ENCODE measurements around the gene BMP8A.
"Not testable (repeated sequence)": the region's sequence is repeated elsewhere in the genome, so short reads cannot be mapped to it uniquely, and the experiment has no call there.

The BMP8A gene, protein sequence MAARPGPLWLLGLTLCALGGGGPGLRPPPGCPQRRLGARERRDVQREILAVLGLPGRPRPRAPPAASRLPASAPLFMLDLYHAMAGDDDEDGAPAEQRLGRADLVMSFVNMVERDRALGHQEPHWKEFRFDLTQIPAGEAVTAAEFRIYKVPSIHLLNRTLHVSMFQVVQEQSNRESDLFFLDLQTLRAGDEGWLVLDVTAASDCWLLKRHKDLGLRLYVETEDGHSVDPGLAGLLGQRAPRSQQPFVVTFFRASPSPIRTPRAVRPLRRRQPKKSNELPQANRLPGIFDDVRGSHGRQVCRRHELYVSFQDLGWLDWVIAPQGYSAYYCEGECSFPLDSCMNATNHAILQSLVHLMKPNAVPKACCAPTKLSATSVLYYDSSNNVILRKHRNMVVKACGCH
- 0.14 to 0.48 reads per million in 2 donors for total RNA-seq

DNA sequence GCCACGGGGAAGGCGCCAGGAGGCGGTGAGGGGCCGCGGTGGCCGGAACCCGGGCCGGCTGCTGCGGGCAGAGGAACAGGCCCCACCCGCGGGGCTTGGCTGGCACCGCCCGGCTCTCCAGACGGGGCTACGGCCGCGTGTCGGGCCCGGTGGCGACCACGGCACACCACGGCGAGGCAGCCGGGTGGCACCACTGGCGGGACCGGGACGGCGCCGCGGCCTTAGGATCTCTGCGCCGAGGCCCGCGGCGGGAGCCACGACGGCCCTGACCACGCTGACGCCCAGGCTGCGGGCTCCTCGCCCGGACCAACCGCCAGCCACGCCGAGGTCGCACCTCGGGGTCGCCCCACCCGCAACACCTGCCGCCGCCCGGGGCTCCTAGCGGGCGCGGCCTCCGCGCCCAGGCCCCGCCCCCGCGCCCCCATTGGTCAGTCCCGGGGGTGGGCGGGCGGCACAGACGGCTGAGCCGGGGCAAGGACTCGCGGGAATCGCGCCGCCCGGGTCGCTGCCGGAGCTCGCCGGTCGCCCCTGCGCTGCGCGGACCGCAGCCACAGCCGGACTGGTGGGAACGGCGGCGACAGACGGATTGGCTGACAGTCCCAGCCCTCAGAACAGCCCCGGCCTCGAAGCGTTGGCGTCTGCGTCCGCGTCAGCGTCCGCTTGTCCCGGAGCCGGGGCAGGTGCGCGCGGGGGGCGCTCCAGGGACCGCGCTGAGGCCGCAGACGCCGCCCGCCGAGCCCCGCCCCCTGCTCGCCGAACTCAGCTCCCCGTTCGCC, at the start of gene BMP8A:
BMP8A (plus strand) TSS at position 491 of the 776 bp plus-strand sequence. CDS start 356 bp downstream, outside the sequence.
- DNase-seq, result peak; percentile 73

DNA sequence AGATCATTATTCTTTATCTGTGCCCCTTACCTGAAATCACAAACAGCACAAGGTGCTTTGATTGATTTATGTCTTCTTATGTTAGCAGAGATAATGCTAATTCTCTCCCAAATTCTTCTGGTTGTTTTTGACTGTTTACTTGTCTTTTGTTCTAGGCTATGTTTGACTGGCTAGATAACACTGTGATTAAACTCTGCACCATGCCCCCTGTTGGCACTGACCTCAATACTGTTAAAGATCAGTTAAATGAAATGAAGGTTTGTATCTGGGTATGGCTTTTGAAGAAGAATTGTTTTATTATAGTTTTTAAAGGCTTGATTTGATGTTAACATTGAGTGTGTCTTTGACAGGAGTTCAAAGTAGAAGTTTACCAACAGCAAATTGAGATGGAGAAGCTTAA, 49.6 kb upstream of the BMP8A start:
- no peak for DNase-seq

DNA sequence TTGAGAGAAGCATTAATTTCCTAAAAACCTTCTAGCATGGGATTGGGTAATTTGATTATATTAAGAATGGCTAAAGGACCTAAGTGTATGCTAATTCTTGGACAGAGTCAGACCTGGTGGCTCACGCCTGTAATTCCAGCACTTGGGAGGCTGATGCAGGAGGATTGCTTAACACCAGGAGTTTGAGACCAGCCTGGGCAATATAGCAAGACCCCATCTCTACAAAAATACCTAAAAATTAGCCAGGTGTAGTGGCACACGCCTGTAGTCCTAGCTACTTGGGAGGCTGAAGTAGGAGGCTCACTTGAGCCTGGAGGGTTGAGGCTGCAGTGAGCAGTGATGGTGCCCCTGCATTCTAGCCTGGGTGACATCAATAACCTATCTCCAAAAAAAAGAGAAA, 45.9 kb upstream of the BMP8A start:
- no peak for DNase-seq

DNA sequence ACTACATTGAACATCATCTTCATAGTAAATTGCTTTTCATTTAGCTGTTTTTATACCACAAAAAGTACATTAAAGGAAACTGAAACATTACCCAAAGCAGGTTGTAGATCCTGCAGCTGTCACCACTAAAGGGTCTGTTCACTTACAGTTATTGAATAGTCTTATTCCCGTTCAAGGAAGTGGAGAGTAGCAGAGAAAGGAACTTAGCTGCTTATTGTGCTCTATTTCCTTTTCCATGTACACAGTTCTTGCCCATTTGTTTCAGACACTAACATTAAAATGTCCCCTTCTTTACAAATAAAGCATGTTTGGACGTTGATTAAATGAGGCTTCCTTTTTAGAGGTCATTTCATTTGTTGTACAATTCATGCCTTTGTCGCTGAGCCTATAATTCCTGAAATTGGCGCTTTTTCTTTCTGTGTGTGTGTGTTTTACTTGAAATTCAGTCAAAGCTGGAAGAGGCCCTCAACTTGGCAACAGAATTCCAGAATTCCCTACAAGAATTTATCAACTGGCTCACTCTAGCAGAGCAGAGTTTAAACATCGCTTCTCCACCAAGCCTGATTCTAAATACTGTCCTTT, 44.4 kb upstream of the BMP8A start:
- DNase-seq, result no peak

DNA sequence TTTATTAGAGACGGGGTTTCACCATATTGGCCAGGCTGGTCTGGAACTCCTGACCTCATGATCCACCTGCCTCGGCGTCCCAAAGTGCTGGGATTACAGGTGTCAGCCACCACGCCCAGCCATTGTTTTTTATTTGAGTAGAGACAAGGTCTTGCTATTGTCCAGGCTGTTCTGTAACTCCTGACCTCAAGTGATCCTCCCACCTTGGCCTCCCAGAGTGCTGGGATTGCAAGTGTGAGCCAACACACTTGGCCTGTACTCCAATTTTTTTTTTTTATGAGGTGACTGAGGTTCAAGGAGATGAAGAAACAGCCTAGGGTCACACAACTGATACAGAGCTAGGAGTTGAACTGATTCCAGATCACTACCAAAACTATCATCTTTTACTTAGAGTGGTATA, 41.4 kb upstream of the BMP8A start:
- DNase-seq, result not testable (repeated sequence)

DNA sequence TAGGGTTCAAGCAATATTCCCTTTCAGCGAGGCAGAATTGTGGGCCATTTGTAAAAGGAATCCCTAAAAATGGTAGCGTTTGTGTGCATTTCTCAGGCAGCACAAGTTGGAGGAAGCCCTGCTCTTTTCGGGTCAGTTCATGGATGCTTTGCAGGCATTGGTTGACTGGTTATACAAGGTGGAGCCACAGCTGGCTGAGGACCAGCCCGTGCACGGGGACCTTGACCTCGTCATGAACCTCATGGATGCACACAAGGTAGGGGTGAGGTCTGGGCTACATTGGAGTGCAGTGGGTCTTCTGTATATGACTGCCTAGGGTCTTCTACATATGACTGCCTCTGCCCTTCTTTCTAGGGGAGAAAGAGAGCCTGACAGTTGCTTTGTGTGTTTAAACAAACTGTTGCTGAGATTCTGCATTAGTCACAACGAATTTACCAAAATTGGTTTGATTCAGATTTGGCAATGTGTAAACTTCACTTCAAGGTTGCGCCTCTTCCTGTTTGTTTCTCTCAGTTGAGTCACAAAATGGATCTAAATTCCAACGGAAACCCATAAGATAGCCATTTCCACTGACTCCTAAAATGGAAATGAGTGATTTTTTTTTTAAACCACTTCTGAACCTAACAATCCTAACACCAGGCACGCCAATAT, 40.4 kb upstream of the BMP8A start:
- no peak for DNase-seq

DNA sequence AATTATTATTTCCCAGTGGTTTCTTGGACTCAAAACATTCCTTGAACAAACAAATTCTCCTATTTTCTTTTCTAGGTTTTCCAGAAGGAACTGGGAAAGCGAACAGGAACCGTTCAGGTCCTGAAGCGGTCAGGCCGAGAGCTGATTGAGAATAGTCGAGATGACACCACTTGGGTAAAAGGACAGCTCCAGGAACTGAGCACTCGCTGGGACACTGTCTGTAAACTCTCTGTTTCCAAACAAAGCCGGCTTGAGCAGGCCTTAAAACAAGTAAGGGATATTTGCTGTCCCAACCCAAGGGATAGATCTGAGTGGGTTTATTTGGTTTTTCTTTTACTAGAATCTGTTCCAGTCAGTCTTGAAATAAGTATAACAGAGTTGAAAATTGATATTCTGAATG, 39.4 kb upstream of the BMP8A start:
- no peak for DNase-seq

DNA sequence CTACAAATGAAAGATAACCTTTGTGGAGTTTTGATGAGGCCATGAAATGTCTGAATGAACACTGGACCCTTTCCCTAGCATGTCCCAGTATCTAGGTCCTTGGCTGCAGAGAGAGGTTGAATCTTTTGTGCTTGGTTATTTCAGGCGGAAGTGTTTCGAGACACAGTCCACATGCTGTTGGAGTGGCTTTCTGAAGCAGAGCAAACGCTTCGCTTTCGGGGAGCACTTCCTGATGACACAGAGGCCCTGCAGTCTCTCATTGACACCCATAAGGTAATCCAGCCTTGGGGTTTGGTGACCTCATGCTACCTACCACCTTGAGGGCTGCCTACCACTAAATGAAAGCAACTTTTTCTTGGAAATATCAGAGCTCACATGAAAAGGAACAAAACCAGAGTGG, 38.9 kb upstream of the BMP8A start:
- no peak for DNase-seq

DNA sequence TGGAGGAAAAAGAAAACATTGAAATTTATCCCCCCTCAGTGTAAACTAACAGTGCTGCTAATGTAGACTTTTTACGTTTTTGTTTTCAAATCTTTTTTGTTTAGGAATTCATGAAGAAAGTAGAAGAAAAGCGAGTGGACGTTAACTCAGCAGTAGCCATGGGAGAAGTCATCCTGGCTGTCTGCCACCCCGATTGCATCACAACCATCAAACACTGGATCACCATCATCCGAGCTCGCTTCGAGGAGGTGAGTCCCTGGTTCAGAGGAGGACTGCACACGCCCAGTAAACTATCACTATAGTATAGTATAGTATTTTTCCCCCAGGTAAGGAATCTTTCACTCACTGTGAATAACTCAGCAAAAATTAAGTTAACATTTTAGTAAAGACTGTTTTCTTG, 37.8 kb upstream of the BMP8A start:
- DNase-seq, result no peak

DNA sequence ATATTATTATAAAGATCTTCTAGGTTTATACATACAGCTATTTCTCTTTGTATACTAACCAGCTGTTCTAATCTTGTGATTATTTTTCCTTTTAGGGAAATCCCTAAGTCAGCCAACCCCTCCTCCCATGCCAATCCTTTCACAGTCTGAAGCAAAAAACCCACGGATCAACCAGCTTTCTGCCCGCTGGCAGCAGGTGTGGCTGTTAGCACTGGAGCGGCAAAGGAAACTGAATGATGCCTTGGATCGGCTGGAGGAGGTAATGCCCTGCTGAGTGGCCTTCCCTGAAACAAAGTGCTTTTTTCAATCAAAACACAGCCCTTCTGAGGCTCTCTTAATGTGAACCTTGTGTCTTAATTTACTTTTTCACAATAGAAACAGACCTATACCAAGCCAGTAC, 32.4 kb upstream of the BMP8A start:
- DNase-seq, result no peak

DNA sequence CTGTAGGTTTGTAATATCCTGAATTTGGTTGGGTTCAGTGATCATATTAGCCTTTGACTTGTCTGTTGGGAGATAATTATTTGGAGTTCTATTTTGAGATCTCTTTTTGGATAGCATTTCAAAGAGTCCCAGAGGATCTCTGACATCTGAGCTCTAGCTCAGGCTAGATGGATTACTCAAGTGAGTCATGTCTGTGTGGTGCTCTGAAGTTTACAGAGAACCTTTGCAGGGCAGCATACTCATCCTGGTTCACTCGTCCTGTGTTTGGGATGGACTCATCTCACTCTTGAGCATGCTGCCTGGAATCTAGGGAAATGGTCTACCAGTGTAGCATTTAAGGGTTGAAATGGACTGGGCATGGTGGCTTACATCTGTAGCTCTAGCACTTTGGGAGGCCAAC, 29.4 kb upstream of the BMP8A start:
- DNase-seq, result no peak

DNA sequence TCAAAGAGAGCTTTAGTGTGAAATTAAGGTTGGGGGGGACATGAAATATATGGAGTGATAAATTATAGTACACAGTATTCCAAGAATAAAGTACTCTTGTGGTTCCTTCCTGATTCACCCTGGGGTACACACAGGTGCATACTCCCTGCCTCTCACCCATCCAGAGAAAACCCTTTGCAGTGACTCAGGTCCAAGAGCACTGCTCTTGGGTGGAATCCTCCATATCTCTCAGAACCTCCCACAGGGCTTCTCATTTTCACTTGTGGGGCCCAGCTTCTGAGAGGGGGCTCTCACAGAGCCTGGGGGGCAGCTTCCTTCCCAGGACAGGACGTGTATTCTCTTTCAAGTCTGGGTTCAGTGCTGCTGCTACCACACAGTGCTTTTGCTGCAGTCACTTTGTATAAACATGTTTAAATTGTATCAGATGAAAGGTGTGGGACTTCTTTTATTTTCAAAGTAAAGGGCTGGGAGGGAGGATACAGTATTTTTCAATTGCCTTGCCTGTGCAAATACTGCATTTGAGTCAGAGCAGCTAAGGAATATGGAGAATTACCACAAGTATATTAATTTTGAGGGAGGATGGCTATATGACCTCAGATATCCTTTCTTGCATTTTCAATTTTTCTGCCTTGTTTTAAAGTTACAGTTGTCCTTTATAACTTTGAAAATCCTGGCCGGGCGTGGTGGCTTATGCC, 24.9 kb upstream of the BMP8A start:
- no peak for DNase-seq

DNA sequence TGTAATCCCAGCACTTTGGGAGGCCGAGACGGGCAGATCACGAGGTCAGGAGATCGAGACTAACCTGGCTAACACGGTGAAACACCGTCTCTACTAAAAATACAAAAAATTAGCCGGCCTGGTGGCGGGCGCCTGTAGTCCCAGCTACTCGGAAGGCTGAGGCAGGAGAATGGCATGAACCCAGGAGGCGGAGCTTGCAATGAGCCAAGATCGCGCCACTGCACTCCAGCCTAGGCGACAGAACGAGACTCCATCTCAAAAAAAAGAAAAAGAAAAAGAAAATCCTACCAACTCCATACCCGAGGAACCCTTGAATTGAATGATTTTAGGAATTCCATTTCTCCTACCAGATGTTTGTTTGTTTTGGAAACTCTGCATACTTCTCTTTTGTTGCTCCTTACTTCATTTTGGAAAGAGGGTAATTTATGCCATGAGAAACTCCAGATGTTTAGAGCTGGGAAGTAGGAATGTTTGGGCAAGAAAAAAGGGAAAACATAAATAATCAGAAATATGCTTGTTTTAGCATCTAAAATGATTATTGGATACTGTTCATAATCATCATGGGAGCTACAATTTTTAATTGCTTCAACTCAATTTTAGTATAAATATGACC, 24.2 kb upstream of the BMP8A start:
- DNase-seq, result not testable (repeated sequence)

DNA sequence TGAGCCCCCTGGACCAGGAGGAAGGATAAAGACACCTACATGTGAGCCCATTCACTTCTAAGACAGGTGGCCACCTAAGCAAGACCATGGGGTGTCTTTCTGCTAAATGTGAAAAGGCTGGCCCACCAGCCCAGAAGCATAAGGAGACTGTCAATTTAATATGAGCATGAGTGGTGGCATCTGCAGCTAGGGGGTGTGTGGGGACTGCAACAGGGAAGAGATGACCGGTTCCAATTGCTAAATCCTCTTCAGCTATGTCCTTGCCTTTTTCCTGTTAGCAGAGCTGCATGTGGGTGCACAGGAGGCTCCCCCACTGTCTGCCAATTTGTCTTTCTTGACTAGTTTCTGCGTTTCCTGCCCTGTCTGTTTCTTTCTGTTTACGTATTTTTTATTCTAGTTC, 22.3 kb upstream of the BMP8A start:
- DNase-seq, result no peak

DNA sequence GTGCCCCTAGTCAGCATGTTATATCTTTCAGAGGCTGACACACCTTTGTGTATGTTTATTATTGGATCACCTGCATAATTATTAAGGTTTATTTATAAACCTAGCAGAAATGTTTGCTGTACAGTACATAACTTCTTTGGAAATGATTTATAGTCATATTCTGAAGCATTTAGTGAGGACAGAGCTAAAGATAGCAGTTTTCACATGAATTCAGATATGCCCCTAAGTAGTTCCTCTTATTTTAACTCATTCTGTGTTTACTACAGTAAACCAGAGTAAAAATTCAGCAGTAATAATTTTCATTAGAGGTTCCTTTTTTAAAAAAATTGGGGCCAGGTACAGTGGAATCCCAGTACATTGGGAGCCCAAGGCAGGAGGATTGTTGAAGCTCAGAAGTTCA, 21.4 kb upstream of the BMP8A start:
- DNase-seq, result no peak

DNA sequence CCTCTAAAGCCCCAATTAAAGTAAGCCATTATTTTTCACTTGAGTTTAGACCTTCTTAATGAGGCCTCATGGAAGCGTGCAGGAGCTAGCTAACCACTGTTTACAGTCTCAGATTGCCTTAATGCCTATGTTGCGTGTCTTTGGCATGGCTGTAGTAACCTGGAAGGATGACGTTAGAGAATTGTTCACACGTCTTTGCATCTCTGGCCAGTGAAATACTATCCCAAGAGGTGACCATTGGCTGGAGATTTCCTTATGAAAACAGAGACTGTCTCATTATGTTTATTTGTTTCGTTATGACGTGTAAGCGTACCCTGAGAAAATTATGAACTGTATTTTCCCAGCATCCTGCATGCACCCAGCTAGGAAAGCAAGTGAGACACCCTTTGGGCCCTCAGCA, 18.6 kb upstream of the BMP8A start:
- no peak for DNase-seq

DNA sequence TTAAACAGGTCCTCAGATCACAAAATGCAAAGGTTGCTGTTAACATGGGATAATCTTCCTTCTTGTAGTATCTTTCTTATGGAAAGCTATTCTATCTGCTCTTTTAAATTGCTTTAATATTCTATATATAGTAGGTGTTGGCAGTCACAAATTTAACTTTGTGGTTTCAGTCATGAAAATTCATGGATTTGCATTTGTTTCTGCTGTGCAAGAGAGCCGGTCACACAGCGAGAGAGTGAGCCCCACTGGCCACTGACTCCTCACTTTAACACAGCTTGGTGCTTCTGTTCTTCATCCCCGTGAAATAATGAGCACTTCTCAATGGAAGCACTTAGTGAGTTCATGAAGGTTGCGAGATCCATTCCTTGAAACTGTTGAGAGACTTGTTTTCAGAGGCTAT, 18.1 kb upstream of the BMP8A start:
- DNase-seq, result no peak

DNA sequence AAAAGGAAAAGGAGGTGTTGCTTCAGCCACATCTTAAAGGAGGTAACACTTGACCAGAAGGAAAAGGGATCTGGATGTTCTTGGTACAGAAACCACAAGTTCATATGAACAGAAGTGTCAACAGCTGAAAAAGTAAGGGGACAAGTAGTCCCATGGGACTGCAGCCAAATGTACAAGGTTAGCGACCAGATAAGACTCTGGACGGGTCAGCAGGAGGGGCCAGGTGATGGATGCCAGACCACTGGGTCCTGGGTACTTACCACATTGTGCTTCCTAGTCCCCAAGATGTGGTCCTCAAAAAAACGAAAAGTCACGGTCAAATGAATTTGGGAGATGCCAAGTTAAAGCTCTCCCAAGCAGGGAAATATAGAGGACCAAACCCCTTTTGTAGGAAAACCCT, 16.6 kb upstream of the BMP8A start:
- no peak for DNase-seq

DNA sequence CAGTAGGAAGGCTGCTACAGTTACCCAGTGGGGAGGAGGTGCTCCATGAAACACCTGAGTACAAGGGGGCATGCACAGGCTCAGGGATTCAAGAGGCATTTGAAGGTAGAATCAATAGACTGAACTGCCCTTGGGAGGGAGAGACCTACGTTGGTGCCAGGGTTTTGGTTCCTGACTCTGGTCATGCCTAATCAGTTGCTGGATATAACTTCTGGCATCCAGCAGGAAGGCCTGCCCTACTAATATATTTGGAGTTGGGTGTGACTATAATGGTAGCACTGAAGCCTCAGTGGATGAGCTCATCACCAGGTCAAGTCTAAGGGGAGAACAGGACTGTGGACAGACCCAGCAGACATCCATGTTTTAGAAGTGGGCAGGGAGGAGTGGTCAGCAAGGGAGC, 15.9 kb upstream of the BMP8A start:
- not testable (repeated sequence) for DNase-seq

DNA sequence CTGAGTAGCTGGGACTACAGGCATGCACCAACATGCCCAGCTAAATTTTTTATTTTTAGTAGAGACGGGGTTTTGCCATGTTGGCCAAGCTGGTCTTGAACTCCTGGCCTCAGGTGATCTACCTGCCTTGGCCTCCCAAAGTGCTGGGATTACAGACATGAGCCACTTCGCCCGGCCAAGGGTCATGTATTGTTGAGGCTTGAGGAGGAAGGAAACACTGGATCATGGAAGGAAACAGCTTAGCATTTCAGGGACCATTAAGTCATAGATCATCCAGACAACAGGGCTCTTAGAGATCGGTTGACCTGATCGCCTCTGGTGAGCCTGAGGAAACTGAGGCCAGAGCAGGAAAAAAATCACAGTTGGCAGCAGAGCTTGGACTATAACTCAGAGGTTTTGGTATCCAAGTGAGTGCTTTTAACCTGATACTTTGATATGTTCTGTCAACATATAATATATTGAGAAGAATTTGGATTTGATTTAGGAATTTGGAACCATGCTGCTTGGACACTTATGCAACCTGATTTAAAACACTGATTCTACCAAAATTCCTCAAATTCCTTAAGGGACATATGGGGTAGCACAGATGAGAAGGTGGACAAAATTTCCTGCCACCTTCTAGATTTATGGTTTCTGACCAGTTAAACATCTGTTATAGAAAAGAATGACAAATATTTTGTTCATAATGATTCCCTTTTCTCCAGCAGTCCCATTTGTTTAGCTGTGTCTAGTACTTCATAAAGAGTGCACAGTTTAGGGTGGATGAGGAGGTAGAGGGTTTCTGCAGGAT, 13.1 kb upstream of the BMP8A start:
- no peak for DNase-seq

DNA sequence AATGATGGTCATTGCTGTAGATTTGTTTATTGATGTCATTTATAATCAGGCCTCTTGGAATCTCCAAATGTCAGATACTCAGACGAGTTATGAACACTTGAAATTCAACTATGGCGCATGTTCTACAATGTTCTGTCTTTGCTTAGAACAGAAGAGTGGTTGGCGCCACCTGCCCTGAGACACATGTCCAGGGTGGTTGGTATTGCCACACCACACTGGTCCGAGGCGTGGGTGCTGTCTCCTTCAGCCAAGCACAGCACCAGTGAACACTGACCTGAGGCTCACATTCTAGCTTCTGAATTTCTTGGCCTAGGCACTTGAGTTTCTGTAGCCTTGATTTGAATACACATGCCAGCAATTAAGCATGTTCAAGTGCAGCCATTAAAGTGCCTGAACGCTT, 10.1 kb upstream of the BMP8A start:
- DNase-seq, result no peak

Data from T-helper 9 cell (primary cell).